ENCODE data around the gene FOCAD. TPM values are rescaled to one million over a fixed set of nuclear protein-coding genes. Genes with fewer than 3 reads are reported as not detected.

The FOCAD gene
- total RNA-seq, 2 experiments from 2014 or later = 13.8 to 18.5 TPM

GRCh38 chr9:20707708-20708107, 23.6 kb downstream of the FOCAD start:
- Histone ChIP-seq H3K9me3 (ENCODE audit: low read length) (no peaks in the 10 kb centered on the region), H3K27ac (ENCODE audit: low read depth, low read length, poor library complexity, severe bottlenecking) (no peak overlapping the region), H3K9me2 (ENCODE audit: insufficient read depth, low read length) (no peaks in the 10 kb centered on the region), H3K4me2 (ENCODE audit: low read length) (no peak overlapping the region), H2AFZ (ENCODE audit: low read length) (no peak overlapping the region), H3K79me2 (ENCODE audit: insufficient read depth, low read depth, low read length) (no peaks in the 10 kb centered on the region), H3K36me3 (ENCODE audit: insufficient read depth, low read length) (no peaks in the 10 kb centered on the region), H3K4me3 (ENCODE audit: low read depth, low read length, poor library complexity, severe bottlenecking) (no peak overlapping the region), H3K4me1 (ENCODE audit: insufficient read depth, low read length, poor library complexity, severe bottlenecking) (no peaks in the 10 kb centered on the region), H4K20me1 (ENCODE audit: insufficient read depth, low read length) (no peaks in the 10 kb centered on the region)
- ChIA-PET CTCF (ENCODE audit: unreplicated experiment) (no interaction called here), POLR2A (interaction anchor here (0.8 to 1.1 kb wide), 3 partner anchors 12 to 80 kb away, joined by 3 read pairs; no protein-coding TSS in a partner anchor)
- no peak for DNase-seq (ENCODE audit: low spot score)
- intact Hi-C loops (cut with micrococcal nuclease; ENCODE audit: unreplicated experiment) = no loop called here
- BruUV-seq (replicated peaks) = no TSS peak
- TF ChIP-seq, protein P1, sequence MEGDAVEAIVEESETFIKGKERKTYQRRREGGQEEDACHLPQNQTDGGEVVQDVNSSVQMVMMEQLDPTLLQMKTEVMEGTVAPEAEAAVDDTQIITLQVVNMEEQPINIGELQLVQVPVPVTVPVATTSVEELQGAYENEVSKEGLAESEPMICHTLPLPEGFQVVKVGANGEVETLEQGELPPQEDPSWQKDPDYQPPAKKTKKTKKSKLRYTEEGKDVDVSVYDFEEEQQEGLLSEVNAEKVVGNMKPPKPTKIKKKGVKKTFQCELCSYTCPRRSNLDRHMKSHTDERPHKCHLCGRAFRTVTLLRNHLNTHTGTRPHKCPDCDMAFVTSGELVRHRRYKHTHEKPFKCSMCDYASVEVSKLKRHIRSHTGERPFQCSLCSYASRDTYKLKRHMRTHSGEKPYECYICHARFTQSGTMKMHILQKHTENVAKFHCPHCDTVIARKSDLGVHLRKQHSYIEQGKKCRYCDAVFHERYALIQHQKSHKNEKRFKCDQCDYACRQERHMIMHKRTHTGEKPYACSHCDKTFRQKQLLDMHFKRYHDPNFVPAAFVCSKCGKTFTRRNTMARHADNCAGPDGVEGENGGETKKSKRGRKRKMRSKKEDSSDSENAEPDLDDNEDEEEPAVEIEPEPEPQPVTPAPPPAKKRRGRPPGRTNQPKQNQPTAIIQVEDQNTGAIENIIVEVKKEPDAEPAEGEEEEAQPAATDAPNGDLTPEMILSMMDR (conservative IDR thresholded peaks at IDR 0.05; ENCODE audit: low read length) = no peak
- TF ChIP-seq EZH2phosphoT487 (IDR thresholded peaks at IDR 0.05; ENCODE audit: borderline replicate concordance, low read depth, low read length) = no peak

GRCh38 chr9:20713172-20713571, 29.1 kb downstream of the FOCAD start:
- H3K79me2 ChIP-seq (ENCODE audit: insufficient read depth, low read depth, low read length) = no peaks in the 10 kb centered on the region
- no peak overlapping the region for H2AFZ ChIP-seq (ENCODE audit: low read length)
- intact Hi-C loops (cut with micrococcal nuclease; ENCODE audit: unreplicated experiment) = no loop called here
- no peak overlapping the region for H3K4me2 ChIP-seq (ENCODE audit: low read length)
- H3K4me3 ChIP-seq (ENCODE audit: low read depth, low read length, poor library complexity, severe bottlenecking) = no peak overlapping the region
- no peaks in the 10 kb centered on the region for H3K9me2 ChIP-seq (ENCODE audit: insufficient read depth, low read length)
- TF ChIP-seq, protein P1 (conservative IDR thresholded peaks at IDR 0.05; ENCODE audit: low read length) = no peak
- TF ChIP-seq EZH2phosphoT487 (IDR thresholded peaks at IDR 0.05; ENCODE audit: borderline replicate concordance, low read depth, low read length) = no peak
- H3K4me1 ChIP-seq (ENCODE audit: insufficient read depth, low read length, poor library complexity, severe bottlenecking) = no peaks in the 10 kb centered on the region
- H4K20me1 ChIP-seq (ENCODE audit: insufficient read depth, low read length) = no peaks in the 10 kb centered on the region
- no TSS peak for BruUV-seq (replicated peaks)
- H3K9me3 ChIP-seq (ENCODE audit: low read length) = no peaks in the 10 kb centered on the region
- H3K36me3 ChIP-seq (ENCODE audit: insufficient read depth, low read length) = no peaks in the 10 kb centered on the region
- CTCF ChIA-PET (ENCODE audit: unreplicated experiment) = no interaction called here
- POLR2A ChIA-PET = interaction anchor here (2.3 kb wide), 1 partner anchor 29 kb away, joined by 4 read pairs; the partner anchor contains the start of gene FOCAD
- no peak overlapping the region for H3K27ac ChIP-seq (ENCODE audit: low read depth, low read length, poor library complexity, severe bottlenecking)
- no peak for DNase-seq (ENCODE audit: low spot score)

- Histone ChIP-seq H3K9me2 (ENCODE audit: insufficient read depth, low read length) (no peaks in the 10 kb centered on the region), H3K4me2 (ENCODE audit: low read length) (no peak overlapping the region), H3K79me2 (ENCODE audit: insufficient read depth, low read depth, low read length) (no peaks in the 10 kb centered on the region), H3K9me3 (ENCODE audit: low read length) (no peaks in the 10 kb centered on the region), H3K36me3 (ENCODE audit: insufficient read depth, low read length) (no peaks in the 10 kb centered on the region), H3K27ac (ENCODE audit: low read depth, low read length, poor library complexity, severe bottlenecking) (no peak overlapping the region), H2AFZ (ENCODE audit: low read length) (no peak overlapping the region), H3K4me1 (ENCODE audit: insufficient read depth, low read length, poor library complexity, severe bottlenecking) (no peaks in the 10 kb centered on the region), H4K20me1 (ENCODE audit: insufficient read depth, low read length) (no peaks in the 10 kb centered on the region), H3K4me3 (ENCODE audit: low read depth, low read length, poor library complexity, severe bottlenecking) (no peak overlapping the region)
- BruUV-seq (replicated peaks) = no TSS peak
- ChIA-PET CTCF (ENCODE audit: unreplicated experiment) (no interaction called here), POLR2A (no interaction called here)
- intact Hi-C loops (cut with micrococcal nuclease; ENCODE audit: unreplicated experiment) = no loop called here
- DNase-seq (ENCODE audit: low spot score) = no peak
- TF ChIP-seq EZH2phosphoT487 (IDR thresholded peaks at IDR 0.05; ENCODE audit: borderline replicate concordance, low read depth, low read length) = no peak
- TF ChIP-seq, protein P1 (conservative IDR thresholded peaks at IDR 0.05; ENCODE audit: low read length) = no peak
Measured at GRCh38 chr9:20714442-20715415, 30.7 kb downstream of the FOCAD start.
